Small intestine (tissue), 7 donors: ENCODE results near the gene LRMDA. TPM values are rescaled to one million over a fixed set of nuclear protein-coding genes. Genes with fewer than 3 reads are reported as not detected.
A peak's percentile ranks its signal among the peaks of the same experiment; 100 is the strongest.

Source experiments
- DNase-seq, 2 donors: peaks; one replicate each; pipeline versions ENCODE4 v3.0.0 to v3.0.0-alpha.2; 2013
- FAIRE-seq: peaks from 2 replicates; lab custom pipeline; 2012; peaks lifted over from hg19 to GRCh38; lab: Jason Lieb, UNC
- H3K27ac ChIP-seq, 3 donors: one replicate each; pipeline ENCODE4 v1.5.1; 2013; ENCODE audit warnings: low read length in 2 of 3, mild to moderate bottlenecking in 2 of 3, control low read depth in 1 of 3, inconsistent platforms in 1 of 3, low read depth in 1 of 3, moderate library complexity in 1 of 3
- H3K27me3 ChIP-seq, 3 donors: one replicate each; pipeline ENCODE4 v1.6.1; 2013; ENCODE audit warnings: low read length in 3 of 3, inconsistent platforms in 1 of 3; ENCODE audit not compliant: control insufficient read depth in 3 of 3, insufficient read depth in 3 of 3
- H3K36me3 ChIP-seq, 3 donors: one replicate each; pipeline ENCODE4 v1.6.1; 2013; ENCODE audit warnings: low read length in 3 of 3, inconsistent platforms in 1 of 3, low read depth in 1 of 3, mild to moderate bottlenecking in 1 of 3, moderate library complexity in 1 of 3; ENCODE audit not compliant: control insufficient read depth in 3 of 3, insufficient read depth in 2 of 3
- H3K4me1 ChIP-seq, 3 donors: one replicate each; pipeline ENCODE4 v1.6.1; 2013; ENCODE audit warnings: low read length in 2 of 3, inconsistent platforms in 1 of 3, low read depth in 1 of 3, mild to moderate bottlenecking in 1 of 3, moderate library complexity in 1 of 3; ENCODE audit not compliant: control insufficient read depth in 3 of 3, insufficient read depth in 2 of 3
- H3K4me3 ChIP-seq, 3 donors: one replicate each; pipeline ENCODE4 v1.5.1; 2013; ENCODE audit warnings: low read length in 3 of 3, control low read depth in 1 of 3, inconsistent platforms in 1 of 3, low read depth in 1 of 3, mild to moderate bottlenecking in 1 of 3, moderate library complexity in 1 of 3
- H3K9me3 ChIP-seq, 2 donors: one replicate each; pipeline ENCODE4 v1.6.1; 2013; ENCODE audit warnings: low read depth in 1 of 2, low read length in 1 of 2; ENCODE audit not compliant: control insufficient read depth in 2 of 2, insufficient read depth in 1 of 2
- WGBS, 3 donors: extraction: QIAGEN DNeasy Blood & Tissue Kit; methylation state at CpG; one replicate each; pipeline ENCODE4 v1.1.7; 2013; 5-methylcytosine and 5-hydroxymethylcytosine counted together
- polyA plus RNA-seq, 4 donors: library from polyadenylated mRNA; stranded (reverse) in 3 of 4; unstranded in 1 of 4; fragments of 200-250 nt in 3 of 4; fragments of 120-200 nt in 1 of 4; gene quantifications; one replicate each; pipeline versions ENCODE4 v1.2.1 to v1.2.3, GENCODE V29; 2013
- donor health status: healthy with polysubstance abuse.
- donor health status: control.
- donor health status: control.
- donor health status: Bipolar disorder and iron deficiency.
- donor health status: healthy.

The LRMDA gene
- polyA plus RNA-seq, 4 donors = 5.6 to 16.2 (median 6.0) TPM; not detected in 1

DNA sequence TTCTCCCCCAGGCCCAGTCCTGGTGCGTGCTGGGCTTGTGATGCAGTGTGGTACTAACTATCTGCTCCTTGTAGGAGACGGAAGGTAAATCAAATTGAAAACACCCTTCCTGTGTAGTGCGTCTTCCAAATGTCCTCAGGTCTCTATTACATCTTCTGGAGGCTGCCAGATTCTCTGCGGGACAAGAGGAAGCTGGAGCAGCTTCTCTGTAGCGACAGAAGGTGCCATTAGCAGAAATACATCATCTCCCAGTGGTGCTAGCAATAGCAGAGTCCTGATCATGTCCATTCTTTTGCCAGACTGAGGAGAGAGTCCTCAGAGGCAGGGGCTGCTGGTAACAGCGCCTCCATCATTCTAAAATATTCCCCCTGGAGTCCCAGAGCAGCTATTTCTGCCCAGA is 675.2 kb downstream of the LRMDA start:
- H3K27me3 ChIP-seq = peaks cover 0 to under 1% (median 0%) of the 10 kb centered on the region in 3 donors
- H3K36me3 ChIP-seq = no peaks in the 10 kb centered on the region
- FAIRE-seq (no peak), DNase-seq (no peak)
- H3K4me3 ChIP-seq = no peak overlapping the region
- H3K27ac ChIP-seq = no peak overlapping the region
- H3K4me1 ChIP-seq = peaks cover 0 to 4% (median 0%) of the 10 kb centered on the region in 3 donors
- H3K9me3 ChIP-seq = peaks cover 0 to 3% of the 10 kb centered on the region in 2 donors
- 89 to 93% (median 91%) methylated on average over 6 of the region's 6 CpGs for WGBS, 3 donors

DNA sequence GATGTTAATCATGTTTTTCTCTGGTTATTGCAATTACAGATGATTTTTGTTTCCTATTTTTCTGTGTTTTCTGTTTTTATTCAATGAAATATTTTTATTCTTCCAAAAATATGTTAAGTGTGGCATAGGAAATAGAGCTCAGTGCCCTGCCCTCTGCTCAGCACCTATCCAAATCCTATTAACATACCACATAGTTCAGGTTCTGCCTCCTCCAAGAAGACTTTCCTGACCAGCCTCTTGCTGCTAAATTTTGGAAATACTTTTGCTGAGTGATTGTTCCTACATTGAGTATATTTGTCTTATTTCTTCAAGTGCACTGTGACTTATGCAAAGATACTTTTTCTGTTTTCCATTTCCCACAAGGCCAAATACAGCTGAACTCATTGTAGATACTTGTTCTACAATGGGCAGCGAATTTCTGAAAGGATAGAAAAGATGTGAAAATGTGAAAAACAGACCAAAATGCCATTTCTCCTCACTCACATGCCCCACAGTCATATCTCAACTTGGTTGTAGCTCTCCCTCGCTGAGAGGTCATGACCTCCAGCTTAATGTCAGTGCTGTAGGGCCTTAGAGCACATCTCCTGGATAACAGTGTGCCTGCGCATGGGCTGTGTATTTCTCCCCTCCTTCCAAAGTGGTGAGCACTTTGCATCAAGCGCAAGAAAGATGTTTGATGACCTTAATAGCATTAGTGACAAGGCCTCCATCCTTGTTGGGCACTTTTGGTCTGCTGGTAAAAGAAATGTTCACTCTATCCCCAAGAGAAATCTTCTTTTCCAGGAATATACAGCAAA is 677.3 kb downstream of the LRMDA start:
- WGBS, 3 donors = 87 to 89% (median 88%) methylated on average over 4 of the region's 4 CpGs

DNA sequence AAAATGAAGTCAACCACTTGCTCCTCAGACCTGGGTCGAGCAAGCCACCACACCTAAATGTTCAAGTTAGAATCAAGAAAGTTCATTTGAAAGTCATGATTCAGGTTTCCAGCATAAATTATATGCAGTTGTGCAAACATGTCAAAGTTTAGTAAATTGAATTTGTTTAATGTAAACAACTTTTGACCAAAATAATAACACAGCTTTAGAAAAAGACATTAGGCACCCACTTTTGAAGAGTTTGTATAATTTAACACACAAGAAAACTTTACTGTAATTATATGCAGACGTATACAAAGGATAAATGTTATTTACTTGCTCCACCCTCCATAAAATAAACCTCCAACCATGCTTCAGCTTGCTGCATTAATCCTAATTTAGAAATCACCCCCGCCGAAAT is 680.0 kb downstream of the LRMDA start:
- Histone ChIP-seq H3K36me3 (no peaks in the 10 kb centered on the region), H3K27ac (no peak overlapping the region), H3K4me1 (peaks cover 0 to 10% (median 0%) of the 10 kb centered on the region in 3 donors), H3K9me3 (no peaks in the 10 kb centered on the region), H3K4me3 (no peak overlapping the region), H3K27me3 (peaks cover 0 to 13% (median 0%) of the 10 kb centered on the region in 3 donors)
- DNase-seq (no peak), FAIRE-seq (no peak)
- WGBS, 3 donors = 61 to 88% (median 83%) methylated on average over 4 of the region's 4 CpGs

More for the DNA sequence above, 677.3 kb downstream of the LRMDA start:
- Histone ChIP-seq H3K9me3 (no peaks in the 10 kb centered on the region), H3K27ac (no peak overlapping the region), H3K36me3 (no peaks in the 10 kb centered on the region), H3K4me1 (peaks cover 0 to 3% (median 0%) of the 10 kb centered on the region in 3 donors), H3K4me3 (no peak overlapping the region), H3K27me3 (peaks cover 0 to 11% (median 0%) of the 10 kb centered on the region in 3 donors)
- DNase-seq (no peak), FAIRE-seq (no peak)

DNA sequence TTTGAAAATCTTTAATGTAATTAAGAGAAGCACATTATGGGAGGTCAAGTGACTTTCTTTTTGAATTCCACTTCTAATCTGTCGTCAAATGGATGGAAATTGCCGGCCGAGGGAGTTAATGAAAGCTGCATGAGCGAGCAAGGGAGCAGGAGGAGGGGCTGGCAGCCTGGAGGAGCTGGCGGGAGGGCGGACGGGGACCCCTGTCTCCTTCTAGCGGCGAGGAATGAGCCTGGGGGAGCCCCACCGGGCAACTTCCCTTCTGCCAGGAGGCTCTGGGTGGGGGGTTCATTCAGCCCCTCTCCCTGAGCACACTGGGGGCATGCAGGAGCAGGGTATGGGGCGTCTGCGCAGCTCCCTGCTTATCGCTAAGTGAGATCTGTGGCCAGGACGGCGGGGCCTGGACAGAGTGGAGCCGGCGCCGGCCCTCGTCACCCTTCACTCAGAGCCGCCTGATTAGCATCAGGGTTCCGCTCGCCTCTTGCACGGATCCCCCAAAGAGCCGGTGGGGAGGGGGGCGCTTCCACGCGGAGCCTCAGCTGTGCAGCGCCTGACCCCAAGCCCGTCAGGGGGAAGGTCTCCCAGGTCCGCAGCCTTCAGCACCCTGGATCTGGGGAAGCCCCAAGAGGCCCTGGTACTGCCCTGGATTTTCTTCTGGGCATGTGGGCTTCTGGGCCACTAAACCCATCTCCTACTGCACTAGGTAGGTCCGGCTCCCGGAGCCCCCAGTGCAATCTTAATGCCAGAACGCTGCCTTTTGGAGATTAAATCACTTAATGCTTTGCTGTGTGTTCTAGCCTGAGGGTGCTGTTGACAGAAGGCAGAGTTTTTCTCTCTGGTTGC is 680.8 kb downstream of the LRMDA start:
- FAIRE-seq (no peak), DNase-seq (peak in 1 of 2 donors; percentile 19)
- WGBS, 3 donors = 66 to 86% (median 79%) methylated on average over 30 to 33 of the region's 33 CpGs
- Histone ChIP-seq H3K27me3 (peaks cover 0 to 13% (median 0%) of the 10 kb centered on the region in 3 donors), H3K27ac (peak overlapping the region in 1 of 3 donors; percentile 5), H3K36me3 (no peaks in the 10 kb centered on the region), H3K4me1 (peaks cover 0 to 10% (median 0%) of the 10 kb centered on the region in 3 donors), H3K4me3 (peak overlapping the region in 1 of 3 donors; percentile 10), H3K9me3 (no peaks in the 10 kb centered on the region)

DNA sequence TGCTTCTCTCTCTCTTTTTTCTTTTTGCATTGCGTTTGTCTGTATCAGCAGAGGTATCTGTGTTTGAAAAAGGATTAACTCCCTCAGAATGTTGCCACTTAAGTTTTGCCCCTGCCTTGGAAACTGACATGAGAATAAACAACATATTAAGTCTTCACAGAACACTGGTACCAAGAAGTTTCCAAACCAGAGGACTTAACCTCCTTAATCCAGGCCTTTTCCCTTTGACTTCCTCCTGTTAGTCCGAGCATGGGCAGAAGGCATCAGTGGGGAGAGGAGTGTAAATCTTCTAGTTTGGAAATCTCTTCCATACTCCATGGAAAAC is 681.4 kb downstream of the LRMDA start:
- H3K4me1 ChIP-seq = peaks cover 0 to 10% (median 0%) of the 10 kb centered on the region in 3 donors
- FAIRE-seq (no peak), DNase-seq (no peak)
- no peak overlapping the region for H3K4me3 ChIP-seq
- WGBS, 3 donors = 68 to 88% (median 74%) methylated on average over 2 of the region's 2 CpGs
- no peaks in the 10 kb centered on the region for H3K36me3 ChIP-seq
- no peaks in the 10 kb centered on the region for H3K9me3 ChIP-seq
- H3K27ac ChIP-seq = no peak overlapping the region
- H3K27me3 ChIP-seq = peaks cover 0 to 13% (median 0%) of the 10 kb centered on the region in 3 donors

DNA sequence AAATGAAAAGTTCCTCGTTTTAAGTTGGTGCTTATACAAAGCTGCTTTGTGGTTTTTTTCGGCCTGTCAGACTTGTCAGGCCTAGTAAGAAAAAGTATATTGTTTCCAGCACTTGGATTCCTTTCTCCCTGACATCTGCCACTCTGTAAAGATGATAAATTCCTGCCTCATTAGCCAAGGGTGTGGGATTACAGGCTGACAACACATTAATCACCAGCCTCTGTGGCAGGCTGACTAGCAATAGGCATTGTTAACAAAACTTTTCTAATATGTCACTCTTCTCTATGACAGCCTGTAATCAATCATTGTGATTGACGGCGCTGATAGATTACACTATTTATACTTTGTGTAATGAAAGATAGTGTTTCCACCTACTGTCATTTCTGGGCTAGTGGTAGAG is 682.5 kb downstream of the LRMDA start:
- FAIRE-seq = no peak
- no peaks in the 10 kb centered on the region for H3K9me3 ChIP-seq
- WGBS, 3 donors = 35 to 57% (median 46%) methylated on average over 4 of the region's 4 CpGs

DNA sequence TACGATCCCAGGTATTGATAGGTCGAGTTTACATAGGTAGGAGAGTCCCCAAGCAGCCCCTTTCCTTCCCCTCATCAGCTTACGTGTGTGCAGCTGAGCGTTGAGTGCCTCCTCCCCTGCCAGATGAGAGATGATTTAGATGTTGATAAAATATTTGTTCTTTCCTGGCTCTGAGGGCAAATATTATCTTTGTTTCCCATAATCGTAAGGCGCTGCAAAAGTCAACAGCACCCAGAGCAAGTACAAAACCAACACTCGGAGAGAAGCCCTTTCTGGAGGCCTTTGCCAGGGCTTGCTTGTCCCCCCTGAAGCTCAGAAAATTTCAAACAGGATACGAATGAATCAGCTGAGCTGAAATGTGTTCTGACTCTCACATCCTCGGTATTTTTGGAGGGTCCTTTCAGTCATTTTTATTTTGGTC is 683.2 kb downstream of the LRMDA start:
- WGBS, 3 donors = 61 to 64% (median 62%) methylated on average over 9 of the region's 9 CpGs

More for the DNA sequence above, 682.5 kb downstream of the LRMDA start:
- no peak overlapping the region for H3K4me3 ChIP-seq
- DNase-seq = peak in 1 of 2 donors; percentile 18
- peaks cover 0 to 13% (median 0%) of the 10 kb centered on the region in 3 donors for H3K27me3 ChIP-seq
- H3K36me3 ChIP-seq = no peaks in the 10 kb centered on the region
- peaks cover 0 to 10% (median 0%) of the 10 kb centered on the region in 3 donors for H3K4me1 ChIP-seq
- no peak overlapping the region for H3K27ac ChIP-seq

DNA sequence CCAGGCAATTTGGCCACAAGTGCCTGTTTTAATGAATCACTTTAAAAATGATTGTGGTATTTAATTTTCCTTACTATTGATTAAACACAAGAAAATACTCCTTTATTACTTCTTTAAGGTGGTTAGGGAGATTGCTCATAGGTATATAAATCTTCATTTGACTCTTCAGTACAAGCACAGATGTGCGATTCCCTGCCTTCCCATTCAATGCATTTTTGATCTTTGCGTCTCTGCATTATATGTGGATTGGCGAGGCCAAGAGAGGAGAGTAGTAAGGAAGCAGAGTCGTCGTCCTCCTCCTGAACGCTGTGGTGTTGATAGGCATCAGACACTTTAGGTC is 683.7 kb downstream of the LRMDA start:
- H3K36me3 ChIP-seq = no peaks in the 10 kb centered on the region
- H3K27me3 ChIP-seq = peaks cover 0 to 13% (median 0%) of the 10 kb centered on the region in 3 donors
- FAIRE-seq (no peak), DNase-seq (no peak)
- 84 to 92% (median 85%) methylated on average over 6 of the region's 6 CpGs for WGBS, 3 donors
- no peak overlapping the region for H3K27ac ChIP-seq
- H3K4me1 ChIP-seq = peaks cover 0 to 10% (median 0%) of the 10 kb centered on the region in 3 donors
- H3K9me3 ChIP-seq = no peaks in the 10 kb centered on the region
- no peak overlapping the region for H3K4me3 ChIP-seq

More for the DNA sequence above, 683.2 kb downstream of the LRMDA start:
- H3K9me3 ChIP-seq = no peaks in the 10 kb centered on the region
- no peak overlapping the region for H3K27ac ChIP-seq
- H3K36me3 ChIP-seq = no peaks in the 10 kb centered on the region
- peaks cover 0 to 10% (median 0%) of the 10 kb centered on the region in 3 donors for H3K4me1 ChIP-seq
- H3K27me3 ChIP-seq = peaks cover 0 to 13% (median 0%) of the 10 kb centered on the region in 3 donors
- no peak overlapping the region for H3K4me3 ChIP-seq
- FAIRE-seq (no peak), DNase-seq (peak in 1 of 2 donors; percentile 14)
